22Rv1 (cell line): Measurements from ENCODE around the gene KDM2A.

Source experiments
- CTCF ChIP-seq: fragments of 450-650 bp; IDR thresholded peaks from 2 replicates; pipeline ENCODE4 v1.5.1; 2017; ENCODE audit warnings: mild to moderate bottlenecking
- ZFX ChIP-seq: fragments of 450-650 bp; IDR thresholded peaks from 2 replicates; pipeline ENCODE4 v1.6.1; 2017; ENCODE audit warnings: antibody characterized with exemption, borderline replicate concordance

- TF ChIP-seq CTCF = no peak
- TF ChIP-seq ZFX = no peak
Observed at GRCh38 chr11:67178878-67179277, 59.8 kb downstream of the KDM2A start.
